Hepatocyte (in vitro differentiated cells): ENCODE data around the gene GAB3. TPM values are rescaled to one million over a fixed set of nuclear protein-coding genes. Genes with fewer than 3 reads are reported as not detected.

ENCODE experiments used
- DNase-seq: peaks from one replicate; pipeline ENCODE4 v3.0.0-alpha.2; 2016; ENCODE audit warnings: low spot score
- H2AFZ ChIP-seq: fragments of 200-600 bp; sonication (generic); 2 replicates; pipeline ENCODE4 v1.6.0; 2016; ENCODE audit warnings: antibody characterized with exemption, mild to moderate bottlenecking
- H3K27ac ChIP-seq: fragments of 200-600 bp; sonication (generic); 2 replicates; pipeline ENCODE4 v1.5.1; 2016; ENCODE audit warnings: mild to moderate bottlenecking
- H3K27me3 ChIP-seq: fragments of 200-600 bp; sonication (generic); 2 replicates; pipeline ENCODE4 v1.6.1; 2016
- H3K36me3 ChIP-seq: fragments of 200-600 bp; sonication (generic); replicated peaks from 2 replicates; pipeline ENCODE4 v1.5.1; 2016; ENCODE audit warnings: low read depth; ENCODE audit not compliant: insufficient read depth
- H3K4me1 ChIP-seq: fragments of 200-600 bp; sonication (generic); 2 replicates; pipeline ENCODE4 v1.5.1; 2016; ENCODE audit warnings: mild to moderate bottlenecking, moderate library complexity; ENCODE audit not compliant: insufficient read depth
- H3K4me2 ChIP-seq: fragments of 200-600 bp; sonication (generic); 2 replicates; pipeline ENCODE4 v1.6.0; 2016
- H3K4me3 ChIP-seq: fragments of 200-600 bp; sonication (generic); 2 replicates; pipeline ENCODE4 v1.5.1; 2016; ENCODE audit warnings: mild to moderate bottlenecking
- H3K79me2 ChIP-seq: fragments of 200-600 bp; sonication (generic); 2 replicates; pipeline ENCODE4 v1.6.0; 2017; ENCODE audit warnings: mild to moderate bottlenecking
- H3K9me2 ChIP-seq: fragments of 200-600 bp; sonication (generic); replicated peaks from 2 replicates; pipeline ENCODE4 v1.6.0; 2017; ENCODE audit warnings: mild to moderate bottlenecking; ENCODE audit not compliant: insufficient read depth
- H3K9me3 ChIP-seq: fragments of 200-600 bp; sonication (generic); 2 replicates; pipeline ENCODE4 v1.5.1; 2016; ENCODE audit warnings: low read depth, mild to moderate bottlenecking
- H4K20me1 ChIP-seq: fragments of 200-600 bp; sonication (generic); 2 replicates; pipeline ENCODE4 v1.6.0; 2016; ENCODE audit warnings: mild to moderate bottlenecking; ENCODE audit not compliant: insufficient read depth, poor library complexity, severe bottlenecking
- EZH2 ChIP-seq: fragments of 200-600 bp; sonication (generic); IDR thresholded peaks from 2 replicates; pipeline ENCODE4 v1.6.1; 2016; ENCODE audit warnings: antibody characterized with exemption, mild to moderate bottlenecking, borderline replicate concordance
- EZH2phosphoT487 ChIP-seq: fragments of 200-600 bp; sonication (generic); IDR thresholded peaks from one replicate; pipeline ENCODE4 v1.6.1; 2018; ENCODE audit warnings: antibody characterized with exemption, mild to moderate bottlenecking, low read depth, moderate library complexity; ENCODE audit not compliant: unreplicated experiment, severe bottlenecking
- WGBS: methylation state at CpG from one replicate; pipeline ENCODE4 v1.1.6; 2016; ENCODE audit warnings: low lambda C conversion rate; ENCODE audit errors: missing lambda C conversion rate; 5-methylcytosine and 5-hydroxymethylcytosine counted together
- polyA plus RNA-seq: library from polyadenylated mRNA; unstranded; fragments of >200 nt; fragmentation: Nextera tagmentation; extraction: Ambion mirVana; gene quantifications from 2 replicates; pipeline ENCODE4 v1.2.1, GENCODE V29; 2016
- total RNA-seq: library from RNA; depleted of rRNA; stranded (reverse); fragments of >200 nt; gene quantifications from 2 replicates; pipeline ENCODE4 v1.2.3, GENCODE V29; 2014
- TF ChIP-seq, protein P1 (sequence below): fragments of 200-600 bp; sonication (generic); IDR thresholded peaks from 2 replicates; pipeline ENCODE4 v1.5.1; 2016; ENCODE audit warnings: antibody characterized with exemption, mild to moderate bottlenecking; ENCODE audit not compliant: poor library complexity

GAB3 gene
- total and polyA plus RNA-seq, 2 experiments from 2014 or later: 0.21 to 0.50 TPM

DNA sequence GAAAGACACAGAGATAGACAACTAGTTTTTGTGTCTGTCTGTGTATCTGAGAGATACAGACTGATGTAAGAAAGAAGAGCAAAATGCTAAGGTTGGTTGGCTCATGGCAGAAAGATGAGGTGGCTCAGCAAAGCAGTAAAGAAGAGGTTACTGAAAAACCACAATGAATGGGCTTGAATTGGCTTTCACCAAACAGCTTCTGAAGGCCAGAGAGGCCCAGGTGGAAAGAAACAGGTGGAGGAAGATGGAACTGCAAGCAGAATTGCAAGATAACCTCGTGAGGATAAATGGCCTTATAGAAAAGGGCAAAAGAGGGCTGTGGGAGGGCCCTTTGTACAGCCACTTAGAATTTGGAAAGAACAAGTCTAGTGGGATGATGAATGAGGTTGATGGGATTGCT, 39.6 kb downstream of the GAB3 start:
- no peaks in the 10 kb centered on the region for H3K9me3 ChIP-seq
- DNase-seq: no peak
- no peak overlapping the region for H3K4me2 ChIP-seq
- no peaks in the 10 kb centered on the region for H3K9me2 ChIP-seq
- H2AFZ ChIP-seq: no peak overlapping the region
- TF ChIP-seq EZH2phosphoT487: no peak
- no peak for TF ChIP-seq EZH2
- TF ChIP-seq, protein P1, sequence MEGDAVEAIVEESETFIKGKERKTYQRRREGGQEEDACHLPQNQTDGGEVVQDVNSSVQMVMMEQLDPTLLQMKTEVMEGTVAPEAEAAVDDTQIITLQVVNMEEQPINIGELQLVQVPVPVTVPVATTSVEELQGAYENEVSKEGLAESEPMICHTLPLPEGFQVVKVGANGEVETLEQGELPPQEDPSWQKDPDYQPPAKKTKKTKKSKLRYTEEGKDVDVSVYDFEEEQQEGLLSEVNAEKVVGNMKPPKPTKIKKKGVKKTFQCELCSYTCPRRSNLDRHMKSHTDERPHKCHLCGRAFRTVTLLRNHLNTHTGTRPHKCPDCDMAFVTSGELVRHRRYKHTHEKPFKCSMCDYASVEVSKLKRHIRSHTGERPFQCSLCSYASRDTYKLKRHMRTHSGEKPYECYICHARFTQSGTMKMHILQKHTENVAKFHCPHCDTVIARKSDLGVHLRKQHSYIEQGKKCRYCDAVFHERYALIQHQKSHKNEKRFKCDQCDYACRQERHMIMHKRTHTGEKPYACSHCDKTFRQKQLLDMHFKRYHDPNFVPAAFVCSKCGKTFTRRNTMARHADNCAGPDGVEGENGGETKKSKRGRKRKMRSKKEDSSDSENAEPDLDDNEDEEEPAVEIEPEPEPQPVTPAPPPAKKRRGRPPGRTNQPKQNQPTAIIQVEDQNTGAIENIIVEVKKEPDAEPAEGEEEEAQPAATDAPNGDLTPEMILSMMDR: no peak
- H3K79me2 ChIP-seq: no peaks in the 10 kb centered on the region
- H3K27ac ChIP-seq: no peak overlapping the region
- H3K36me3 ChIP-seq: no peaks in the 10 kb centered on the region
- H4K20me1 ChIP-seq: no peaks in the 10 kb centered on the region
- no peak overlapping the region for H3K4me3 ChIP-seq
- 20% methylated on average over 1 of the region's 1 CpG for WGBS
- H3K4me1 ChIP-seq: no peaks in the 10 kb centered on the region
- no peaks in the 10 kb centered on the region for H3K27me3 ChIP-seq

DNA sequence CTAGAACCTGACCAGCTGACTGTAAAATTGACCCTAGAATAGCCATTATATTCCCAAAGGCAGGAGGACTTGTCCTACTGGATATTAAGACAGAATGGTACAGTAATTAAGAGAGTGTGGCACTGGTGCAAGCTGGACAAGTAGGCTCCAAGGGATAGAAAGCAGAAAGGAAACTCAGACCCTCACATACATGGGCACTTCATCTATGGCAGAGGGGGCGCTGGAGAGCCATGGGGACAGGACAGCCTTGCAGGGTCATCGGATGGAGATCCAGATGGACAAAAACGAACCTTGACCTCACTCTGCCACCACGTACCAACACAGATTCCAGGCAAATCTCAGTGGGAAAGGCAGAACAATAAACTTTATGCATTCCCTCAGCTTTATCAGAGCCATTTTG, 40.6 kb downstream of the GAB3 start:
- Histone ChIP-seq H3K9me3 (no peaks in the 10 kb centered on the region), H3K4me1 (no peaks in the 10 kb centered on the region), H3K9me2 (no peaks in the 10 kb centered on the region), H4K20me1 (no peaks in the 10 kb centered on the region), H3K27me3 (no peaks in the 10 kb centered on the region), H3K79me2 (no peaks in the 10 kb centered on the region), H3K27ac (no peak overlapping the region), H3K4me3 (no peak overlapping the region), H3K36me3 (no peaks in the 10 kb centered on the region), H2AFZ (no peak overlapping the region), H3K4me2 (no peak overlapping the region)
- no peak for DNase-seq
- 60% methylated on average over 4 of the region's 4 CpGs for WGBS
- no peak for TF ChIP-seq EZH2

DNA sequence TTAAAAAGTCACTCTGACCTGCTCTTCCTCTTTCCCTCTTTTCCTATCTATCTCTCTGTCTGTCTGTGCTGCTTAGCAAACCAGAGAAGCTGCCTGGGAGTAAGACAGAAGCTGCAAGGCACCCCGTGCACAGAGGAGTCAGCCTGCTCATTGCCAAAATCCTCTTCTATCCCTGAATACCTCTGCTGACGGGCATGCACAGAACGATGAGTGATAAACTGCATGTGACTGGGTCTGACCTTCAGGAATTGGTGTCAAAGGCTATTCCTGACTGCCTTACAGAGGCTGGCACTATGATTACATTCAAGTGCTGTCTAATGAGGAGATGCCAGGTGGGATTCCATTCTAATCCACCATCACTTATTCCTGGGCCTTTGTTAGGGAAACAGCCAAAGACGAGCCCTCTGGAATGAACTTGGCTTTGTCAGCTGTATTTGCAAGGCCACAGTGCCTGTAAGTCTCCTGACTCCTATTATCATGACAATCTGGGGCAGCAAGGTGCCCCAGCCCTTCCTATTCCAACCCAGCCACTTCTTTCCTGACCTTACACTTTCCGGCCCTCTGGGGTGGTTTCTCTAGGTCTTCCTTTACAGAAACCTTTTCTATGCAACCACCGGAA, 52.1 kb downstream of the GAB3 start:
- no peak for DNase-seq
- Histone ChIP-seq H4K20me1 (no peaks in the 10 kb centered on the region), H3K4me2 (no peak overlapping the region), H3K9me3 (no peaks in the 10 kb centered on the region), H3K27ac (no peak overlapping the region), H3K27me3 (no peaks in the 10 kb centered on the region), H3K79me2 (no peaks in the 10 kb centered on the region), H3K4me3 (no peak overlapping the region), H3K36me3 (no peaks in the 10 kb centered on the region), H2AFZ (no peak overlapping the region), H3K4me1 (no peaks in the 10 kb centered on the region), H3K9me2 (no peaks in the 10 kb centered on the region)
- TF ChIP-seq EZH2phosphoT487 (no peak), EZH2 (no peak)
- TF ChIP-seq, protein P1: no peak
- 65% methylated on average over 6 of the region's 6 CpGs for WGBS

DNA sequence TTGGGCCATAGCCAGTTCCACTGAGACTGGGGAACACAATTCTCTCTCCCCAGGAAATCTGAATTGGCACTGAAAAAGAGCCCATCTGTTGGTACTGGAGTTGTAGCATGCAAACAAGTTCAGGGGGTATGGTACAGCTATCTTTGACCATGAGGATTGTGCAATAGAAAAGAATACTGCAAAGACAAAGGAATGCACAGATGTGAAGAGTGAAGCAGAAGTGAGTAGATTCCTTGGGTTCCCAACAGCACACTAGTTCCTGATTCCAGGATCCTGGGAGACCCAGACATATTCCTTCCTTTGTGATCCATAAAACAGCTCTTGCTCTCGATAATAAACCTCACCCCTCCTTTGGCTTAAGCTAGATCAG, 54.2 kb downstream of the GAB3 start:
- H3K4me3 ChIP-seq: no peak overlapping the region
- H3K36me3 ChIP-seq: no peaks in the 10 kb centered on the region
- TF ChIP-seq EZH2: no peak
- TF ChIP-seq, protein P1: no peak
- TF ChIP-seq EZH2phosphoT487: no peak
- no peaks in the 10 kb centered on the region for H3K4me1 ChIP-seq
- no peak for DNase-seq
- 75% methylated on average over 1 of the region's 1 CpG for WGBS
- H3K9me2 ChIP-seq: no peaks in the 10 kb centered on the region
- no peaks in the 10 kb centered on the region for H4K20me1 ChIP-seq
- H3K79me2 ChIP-seq: no peaks in the 10 kb centered on the region
- H2AFZ ChIP-seq: no peak overlapping the region
- no peak overlapping the region for H3K4me2 ChIP-seq
- no peaks in the 10 kb centered on the region for H3K9me3 ChIP-seq
- H3K27me3 ChIP-seq: no peaks in the 10 kb centered on the region
- no peak overlapping the region for H3K27ac ChIP-seq
